Ishikawa (cell line): ENCODE measurements around the gene SEPTIN10.

ENCODE experiments used
- EP300 ChIP-seq: IDR thresholded peaks from 2 replicates; pipeline ENCODE4 v1.6.1; 2012; ENCODE audit warnings: borderline replicate concordance
- TCF12 ChIP-seq: IDR thresholded peaks from 2 replicates; pipeline ENCODE4 v1.6.1; 2012; ENCODE audit warnings: low read depth

DNA sequence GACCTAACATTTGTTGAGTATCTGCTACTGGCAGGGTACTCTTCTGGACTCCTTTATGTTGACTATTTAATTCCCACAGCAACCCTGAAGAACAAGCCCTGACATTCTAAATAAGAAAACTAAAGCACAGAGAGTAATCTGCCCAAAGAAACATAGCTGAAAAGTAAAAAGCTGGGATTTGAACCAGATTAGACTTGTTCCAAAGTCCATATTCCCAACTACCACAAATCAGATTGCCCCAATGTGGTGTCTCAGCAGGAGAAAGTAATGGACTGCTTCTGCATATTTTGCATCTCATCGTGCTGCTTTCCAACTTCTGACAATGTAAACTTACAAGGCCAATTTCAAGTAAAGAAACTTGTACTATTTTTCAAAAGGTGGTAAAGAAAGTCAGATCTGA is 56.5 kb downstream of the SEPTIN10 start:
- TF ChIP-seq EP300 (no peak), TCF12 (no peak)
